ENCODE results near the gene C16orf95. TPM values are rescaled to one million over a fixed set of nuclear protein-coding genes. Genes with fewer than 3 reads are reported as not detected.

Gene C16orf95
- polyA plus RNA-seq, 2 of the 4 experiments (the other 2 are of a cell fraction) = 3.5 to 6.3 TPM

GRCh38 chr16:87353613-87354012 lies 36.4 kb upstream of the C16orf95 start:
- ATAC-seq = no peak
- TF ChIP-seq FOXS1 (CRISPR knock-in tag; IDR thresholded peaks at IDR 0.05) (no peak), CBX8 (IDR thresholded peaks at IDR 0.05) (no peak), MAX (IDR thresholded peaks at IDR 0.05) (no peak), BCL3 (IDR thresholded peaks at IDR 0.05) (no peak), ELK1 (IDR thresholded peaks at IDR 0.05; ENCODE audit: low read depth, low read length) (no peak), RNF2 (IDR thresholded peaks at IDR 0.05; ENCODE audit: borderline replicate concordance, low read depth) (no peak), TFCP2L1 (CRISPR knock-in tag; IDR thresholded peaks at IDR 0.05) (no peak), ZFP36 (IDR thresholded peaks at IDR 0.05; ENCODE audit: borderline replicate concordance, partially characterized antibody) (no peak), SMC3 (IDR thresholded peaks at IDR 0.05) (no peak), HDAC2 (IDR thresholded peaks at IDR 0.05) (no peak)
- Histone ChIP-seq H3K4me3 (no peak overlapping the region), H3K27ac (no peak overlapping the region), H3K4me1 (no peaks in the 10 kb centered on the region), H3K9me3 (no peaks in the 10 kb centered on the region), H3K4me2 (no peak overlapping the region)
- no peak for FAIRE-seq
- WGBS (ENCODE audit: missing lambda C conversion rate) = 95% methylated on average over 15 of the region's 17 CpGs
- POLR2A ChIA-PET = no interaction called here
- CTCF ChIA-PET = no interaction called here
- no peak for DNase-seq (ENCODE audit: low read depth in 1 of 2, low spot score in 1 of 2)

GRCh38 chr16:87352818-87353217 lies 35.6 kb upstream of the C16orf95 start:
- Histone ChIP-seq H3K4me1 (no peaks in the 10 kb centered on the region), H3K4me2 (no peak overlapping the region), H3K4me3 (no peak overlapping the region), H3K9me3 (no peaks in the 10 kb centered on the region), H3K27ac (no peak overlapping the region)
- ChIA-PET POLR2A (no interaction called here), CTCF (no interaction called here)
- DNase-seq (ENCODE audit: low read depth in 1 of 2, low spot score in 1 of 2) = no peak
- TF ChIP-seq FOSB (CRISPR knock-in tag; IDR thresholded peaks at IDR 0.05) (no peak), NPAS2 (CRISPR knock-in tag; IDR thresholded peaks at IDR 0.05; ENCODE audit: borderline replicate concordance) (no peak), HOXB13 (CRISPR knock-in tag; IDR thresholded peaks at IDR 0.05; ENCODE audit: low read depth) (no peak), GATA3 (IDR thresholded peaks at IDR 0.05; ENCODE audit: borderline replicate concordance) (no peak)
- no peak for FAIRE-seq
- 90% methylated on average over 15 of the region's 15 CpGs for WGBS (ENCODE audit: missing lambda C conversion rate)
- ATAC-seq = no peak

GRCh38 chr16:87351320-87351698 lies 34.1 kb upstream of the C16orf95 start:
- Histone ChIP-seq H3K4me3 (no peak overlapping the region), H3K9me3 (no peaks in the 10 kb centered on the region), H3K27ac (no peak overlapping the region), H3K4me1 (no peaks in the 10 kb centered on the region), H3K4me2 (no peak overlapping the region)
- no peak for FAIRE-seq
- no peak for TF ChIP-seq NPAS2 (CRISPR knock-in tag; IDR thresholded peaks at IDR 0.05; ENCODE audit: borderline replicate concordance)
- no peak for TF ChIP-seq HDAC2 (IDR thresholded peaks at IDR 0.05)
- TF ChIP-seq CHD4 (IDR thresholded peaks at IDR 0.05; ENCODE audit: borderline replicate concordance) = no peak
- no peak for TF ChIP-seq NFE2L2 (conservative IDR thresholded peaks at IDR 0.05; ENCODE audit: low read length)
- TF ChIP-seq HOXA7 (CRISPR knock-in tag; IDR thresholded peaks at IDR 0.05) = no peak
- TF ChIP-seq HEYL (CRISPR knock-in tag; IDR thresholded peaks at IDR 0.05) = no peak
- TF ChIP-seq RARB (CRISPR knock-in tag; IDR thresholded peaks at IDR 0.05) = no peak
- ChIA-PET POLR2A (no interaction called here), CTCF (interaction anchor here (1.1 to 1.5 kb wide), 2 partner anchors 10 to 27 kb away, joined by 3 read pairs; no protein-coding TSS in a partner anchor)
- WGBS (ENCODE audit: missing lambda C conversion rate) = 71% methylated on average over 9 of the region's 9 CpGs
- DNase-seq (ENCODE audit: low read depth in 1 of 2, low spot score in 1 of 2) = no peak
- no peak for ATAC-seq

GRCh38 chr16:87350681-87351319 lies 33.6 kb upstream of the C16orf95 start:
- POLR2A ChIA-PET = no interaction called here
- CTCF ChIA-PET = interaction anchor here (0.5 to 1.5 kb wide), 3 partner anchors 10 to 466 kb away, joined by 3 to 4 read pairs (median 3); no protein-coding TSS in a partner anchor
- ATAC-seq (no peak), DNase-seq (ENCODE audit: low read depth in 1 of 2, low spot score in 1 of 2) (no peak), FAIRE-seq (no peak)
- H3K4me2 ChIP-seq = no peak overlapping the region
- no peak overlapping the region for H3K27ac ChIP-seq
- 95% methylated on average over 23 of the region's 23 CpGs for WGBS (ENCODE audit: missing lambda C conversion rate)
- no peaks in the 10 kb centered on the region for H3K9me3 ChIP-seq
- H3K4me3 ChIP-seq = no peak overlapping the region
- no peaks in the 10 kb centered on the region for H3K4me1 ChIP-seq
- TF ChIP-seq HOXB5 (CRISPR knock-in tag; IDR thresholded peaks at IDR 0.05) = no peak
- no peak for TF ChIP-seq MAFK (IDR thresholded peaks at IDR 0.05; ENCODE audit: partially characterized antibody)
- no peak for TF ChIP-seq MYC (IDR thresholded peaks at IDR 0.05; ENCODE audit: borderline replicate concordance, low read length)
- no peak for TF ChIP-seq FOSL2 (IDR thresholded peaks at IDR 0.05)
- no peak for TF ChIP-seq FOSL2 (CRISPR knock-in tag; IDR thresholded peaks at IDR 0.05)
- no peak for TF ChIP-seq ELK1 (IDR thresholded peaks at IDR 0.05; ENCODE audit: low read depth, low read length)
- TF ChIP-seq GATA3 (IDR thresholded peaks at IDR 0.05; ENCODE audit: borderline replicate concordance) = no peak
- TF ChIP-seq CTCF (IDR thresholded peaks at IDR 0.05) = no peak
- TF ChIP-seq KDM5A (IDR thresholded peaks at IDR 0.05) = no peak
- TF ChIP-seq RAD21 (conservative IDR thresholded peaks at IDR 0.05 in 1 of 2, IDR thresholded peaks at IDR 0.05 in 1 of 2) = no peak
- no peak for TF ChIP-seq FOSB (CRISPR knock-in tag; IDR thresholded peaks at IDR 0.05)

All from A549 (cell line).